Superior temporal gyrus (tissue), 1 donor: Measurements from ENCODE around the gene PRKACB.
"Not testable (repeated sequence)": the region's sequence is repeated elsewhere in the genome, so short reads cannot be mapped to it uniquely, and the experiment has no call there.

ENCODE experiments used
- DNase-seq: peaks from one replicate; pipeline ENCODE4 v3.0.0-alpha.2; 2016; ENCODE audit errors: extremely low spot score

Gene PRKACB

GRCh38 chr1:84143796-84144565 lies at the start of gene PRKACB:
PRKACB (plus strand) TSS chr1:84144271; CDS start chr1:84144362, 91 bp downstream.
- peak; percentile 67 for DNase-seq

GRCh38 chr1:84095308-84095707 lies 48.8 kb upstream of the PRKACB start:
- DNase-seq: no peak

- no peak for DNase-seq
Observed at GRCh38 chr1:84096176-84096575, 47.9 kb upstream of the PRKACB start.

GRCh38 chr1:84101204-84101603 lies 42.9 kb upstream of the PRKACB start:
- DNase-seq: no peak

GRCh38 chr1:84103197-84103992 lies 40.7 kb upstream of the PRKACB start:
- peak; percentile 85 for DNase-seq

GRCh38 chr1:84107538-84107937 lies 36.5 kb upstream of the PRKACB start:
- not testable (repeated sequence) for DNase-seq

- DNase-seq: no peak
Observed at GRCh38 chr1:84107955-84108354, 36.1 kb upstream of the PRKACB start.

- DNase-seq: no peak
Observed at GRCh38 chr1:84108900-84109578, 35.0 kb upstream of the PRKACB start.

GRCh38 chr1:84110629-84111028 lies 33.4 kb upstream of the PRKACB start:
- no peak for DNase-seq

GRCh38 chr1:84116558-84116957 lies 27.5 kb upstream of the PRKACB start:
- no peak for DNase-seq

GRCh38 chr1:84117868-84118267 lies 26.2 kb upstream of the PRKACB start:
- no peak for DNase-seq

GRCh38 chr1:84121360-84121759 lies 22.7 kb upstream of the PRKACB start:
- no peak for DNase-seq

- DNase-seq: peak; percentile 92
Observed at GRCh38 chr1:84122780-84123382, 21.2 kb upstream of the PRKACB start.

GRCh38 chr1:84133479-84133878 lies 10.6 kb upstream of the PRKACB start:
- DNase-seq: no peak

- no peak for DNase-seq
Observed at GRCh38 chr1:84135341-84135740, 8.7 kb upstream of the PRKACB start.

- DNase-seq: peak; percentile 80
Observed at GRCh38 chr1:84141182-84142003, 2.7 kb upstream of the PRKACB start.

GRCh38 chr1:84145068-84145467 lies 997 bp downstream of the PRKACB start:
- no peak for DNase-seq

- peak; percentile 60 for DNase-seq
Observed at GRCh38 chr1:84146411-84147032, 2.5 kb downstream of the PRKACB start.

GRCh38 chr1:84148758-84149157 lies 4.7 kb downstream of the PRKACB start:
- no peak for DNase-seq

GRCh38 chr1:84152649-84153056 lies 8.6 kb downstream of the PRKACB start:
- DNase-seq: no peak

GRCh38 chr1:84155517-84155916 lies 11.4 kb downstream of the PRKACB start:
- no peak for DNase-seq
